MG63 (cell line): ENCODE measurements around the gene LIPC. TPM values are rescaled to one million over a fixed set of nuclear protein-coding genes. Genes with fewer than 3 reads are reported as not detected.

Experiments
- DNase-seq: peaks from one replicate; pipeline ENCODE4 v3.0.0-alpha.2; 2020
- H3K27me3 ChIP-seq: fragments of 250-450 bp; sonication (Bioruptor Pico); 2 replicates; pipeline ENCODE4 v1.5.1; 2020; ENCODE audit warnings: mild to moderate bottlenecking, moderate library complexity
- H3K36me3 ChIP-seq: fragments of 250-450 bp; sonication (Bioruptor Pico); 2 replicates; pipeline ENCODE4 v1.5.1; 2020; ENCODE audit warnings: mild to moderate bottlenecking, moderate library complexity
- H3K4me3 ChIP-seq: fragments of 250-450 bp; sonication (Bioruptor Pico); 2 replicates; pipeline ENCODE4 v1.5.1; 2020; ENCODE audit warnings: mild to moderate bottlenecking, moderate library complexity
- H3K9me3 ChIP-seq: fragments of 250-450 bp; sonication (Bioruptor Pico); 2 replicates; pipeline ENCODE4 v1.5.1; 2020; ENCODE audit warnings: mild to moderate bottlenecking, moderate library complexity
- total RNA-seq: library from RNA; depleted of rRNA; stranded (reverse); fragments of >200 nt; shearing (Covaris generic); gene quantifications from 2 replicates; pipeline ENCODE4 v1.2.3, GENCODE V29; 2014; ENCODE audit warnings: low replicate concordance; rRNA removed

LIPC gene
- total RNA-seq = 0.16 TPM in 1 of 2 replicates, not detected in the other

DNA sequence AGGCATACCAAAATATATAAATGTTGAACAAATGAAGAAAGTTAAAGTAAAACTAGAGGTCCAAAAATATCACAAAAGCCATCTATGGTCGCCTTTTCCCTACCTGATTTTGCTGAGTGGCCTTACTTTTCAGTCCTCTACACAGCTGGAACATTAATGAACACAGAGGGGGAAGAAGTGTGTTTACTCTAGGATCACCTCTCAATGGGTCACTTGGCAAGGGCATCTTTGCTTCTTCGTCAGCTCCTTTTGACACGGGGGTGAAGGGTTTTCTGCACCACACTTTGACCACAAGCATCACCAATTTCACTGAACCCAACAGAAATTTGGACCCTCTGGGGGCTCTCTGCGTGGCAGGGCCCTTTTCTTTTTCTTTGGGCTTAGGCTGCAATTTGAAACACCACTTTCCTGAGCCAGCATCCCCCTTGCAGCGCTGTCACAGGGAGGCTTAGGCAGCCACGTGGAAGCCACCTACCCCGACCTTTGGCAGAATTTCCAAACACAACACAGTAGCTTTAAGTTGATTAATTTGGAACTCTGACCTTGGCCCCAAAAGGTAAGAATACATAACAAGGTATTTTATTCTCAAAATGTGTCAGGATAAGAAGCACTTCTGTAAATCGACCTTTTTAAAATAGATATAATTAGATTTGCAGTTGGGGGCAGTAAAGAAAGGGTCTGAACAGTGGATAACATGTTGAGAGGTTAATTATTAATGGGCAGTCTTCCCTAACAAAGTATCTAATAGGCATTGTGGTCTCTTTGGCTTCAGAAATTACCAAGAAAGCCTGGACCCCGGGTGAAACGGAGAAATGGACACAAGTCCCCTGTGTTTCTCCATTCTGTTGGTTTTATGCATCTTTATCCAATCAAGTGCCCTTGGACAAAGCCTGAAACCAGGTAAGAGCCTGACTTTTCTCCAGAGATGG is at the start of gene LIPC:
Gene LIPC (plus strand): TSS at position 771 of the 929 bp plus-strand sequence. CDS start 42 bp downstream, at position 813.
- no peaks in the 10 kb centered on the region for H3K9me3 ChIP-seq
- DNase-seq = no peak
- no peak within 1 kb of the TSS for H3K4me3 ChIP-seq
- no peaks in the 10 kb centered on the region for H3K27me3 ChIP-seq
- no peaks in the 10 kb centered on the region for H3K36me3 ChIP-seq

DNA sequence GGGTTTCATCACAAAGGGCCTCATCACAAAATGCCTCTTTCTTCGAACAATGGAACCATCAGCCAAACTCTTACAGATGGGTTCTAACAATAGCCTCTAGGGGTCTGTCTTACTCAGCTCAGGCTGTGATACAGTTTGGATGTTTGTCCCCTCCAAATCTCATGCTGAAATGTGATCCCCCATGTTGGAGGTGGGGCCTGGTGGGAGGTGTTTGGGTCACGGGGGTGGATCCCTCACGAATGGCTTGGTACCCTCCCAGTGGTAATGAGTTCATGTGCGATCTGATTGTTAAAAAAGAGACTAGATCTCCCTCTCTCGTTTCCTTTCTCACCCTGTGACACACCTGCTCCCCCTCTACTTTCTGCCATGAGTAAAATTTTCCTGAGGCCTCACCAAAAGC is 47.9 kb upstream of the LIPC start:
- H3K36me3 ChIP-seq = no peaks in the 10 kb centered on the region
- H3K27me3 ChIP-seq = no peaks in the 10 kb centered on the region
- DNase-seq = no peak
- H3K9me3 ChIP-seq = no peaks in the 10 kb centered on the region
- H3K4me3 ChIP-seq = no peak overlapping the region

GRCh38 chr15:58384667-58385066 is 47.1 kb upstream of the LIPC start:
- DNase-seq = no peak
- Histone ChIP-seq H3K9me3 (no peaks in the 10 kb centered on the region), H3K27me3 (no peaks in the 10 kb centered on the region), H3K36me3 (no peaks in the 10 kb centered on the region), H3K4me3 (no peak overlapping the region)

- Histone ChIP-seq H3K27me3 (no peaks in the 10 kb centered on the region), H3K4me3 (no peak overlapping the region), H3K36me3 (no peaks in the 10 kb centered on the region), H3K9me3 (no peaks in the 10 kb centered on the region)
- no peak for DNase-seq
These were observed 45.7 kb upstream of the LIPC start for GRCh38 chr15:58386081-58386480.

DNA sequence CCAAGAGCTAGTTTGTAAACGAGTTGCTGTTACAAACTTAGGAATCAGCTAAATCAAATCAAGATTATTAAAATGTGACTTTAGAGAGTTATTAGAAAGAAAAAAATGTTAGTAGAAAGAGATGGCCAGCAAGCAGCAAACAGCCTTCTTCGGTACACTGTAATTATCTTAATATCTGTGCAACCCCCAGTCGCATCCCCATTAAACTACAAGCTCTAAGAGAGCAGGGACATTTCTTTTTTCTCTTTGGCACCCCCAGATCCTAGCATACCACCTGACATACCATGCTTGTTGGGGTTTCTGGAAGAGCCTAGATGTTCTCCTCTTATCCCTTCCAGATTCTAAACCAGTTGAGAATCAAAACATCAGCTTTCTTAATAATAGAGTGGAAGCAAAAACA is 45.1 kb upstream of the LIPC start:
- H3K36me3 ChIP-seq = no peaks in the 10 kb centered on the region
- H3K9me3 ChIP-seq = no peaks in the 10 kb centered on the region
- no peaks in the 10 kb centered on the region for H3K27me3 ChIP-seq
- H3K4me3 ChIP-seq = no peak overlapping the region
- DNase-seq = no peak

DNA sequence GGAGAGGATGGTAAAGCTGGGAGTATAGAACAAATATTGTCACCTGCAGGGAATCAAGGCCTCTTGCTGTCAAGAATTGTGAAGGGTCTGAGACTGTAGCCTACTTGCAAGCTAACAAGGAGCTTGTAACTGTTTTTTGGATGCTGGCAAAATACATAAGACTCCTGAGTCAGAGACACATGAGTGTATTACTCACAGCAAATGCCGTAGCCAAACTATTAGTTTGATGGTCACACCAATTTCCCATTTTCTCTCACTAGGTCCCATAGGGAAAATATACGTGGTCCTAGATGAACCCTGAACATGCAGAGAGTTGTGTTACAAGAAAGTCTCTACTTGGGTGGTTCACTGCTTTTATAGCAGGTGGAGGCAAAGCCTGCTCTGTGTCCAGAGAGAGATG is 44.7 kb upstream of the LIPC start:
- Histone ChIP-seq H3K4me3 (no peak overlapping the region), H3K36me3 (no peaks in the 10 kb centered on the region), H3K9me3 (no peaks in the 10 kb centered on the region), H3K27me3 (no peaks in the 10 kb centered on the region)
- no peak for DNase-seq

DNA sequence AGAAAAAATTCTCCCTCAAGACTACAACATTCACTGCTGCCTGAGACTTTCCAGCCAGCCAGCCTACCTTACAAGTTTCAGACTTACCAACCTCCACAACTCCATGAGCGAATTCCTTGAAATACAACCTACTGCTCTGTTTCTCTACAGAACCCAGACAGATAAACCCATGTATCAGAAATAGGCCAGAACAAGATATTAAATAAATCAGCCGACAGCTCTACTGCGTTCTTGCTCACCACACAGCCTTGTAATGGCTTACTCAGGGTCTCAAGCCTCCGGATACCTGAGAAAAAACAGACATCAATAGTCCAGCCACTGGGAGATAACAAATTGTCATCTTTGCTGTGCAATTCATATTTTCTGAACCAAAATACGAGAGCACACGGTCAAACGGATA is 43.6 kb upstream of the LIPC start:
- no peaks in the 10 kb centered on the region for H3K9me3 ChIP-seq
- no peaks in the 10 kb centered on the region for H3K36me3 ChIP-seq
- DNase-seq = no peak

DNA sequence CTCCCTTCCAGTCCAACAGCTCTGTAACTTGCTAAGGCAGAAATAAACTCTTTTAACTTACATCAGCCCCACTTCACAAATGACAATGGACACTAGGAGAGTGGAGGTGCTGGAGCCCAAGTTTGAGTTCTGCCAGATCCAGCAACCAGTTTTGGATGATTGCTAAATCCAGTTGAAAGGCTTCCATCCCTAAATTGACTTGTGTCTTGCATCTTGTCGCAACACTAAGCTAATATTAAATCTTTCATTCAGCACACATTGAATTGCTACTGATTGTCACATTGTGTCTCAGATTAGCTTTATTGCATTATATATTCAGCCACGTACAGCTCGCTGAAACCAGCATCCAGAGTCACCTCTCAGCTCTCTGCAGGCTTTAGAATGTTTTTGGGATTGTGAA is 41.7 kb upstream of the LIPC start:
- DNase-seq = no peak
- Histone ChIP-seq H3K4me3 (no peak overlapping the region), H3K9me3 (no peaks in the 10 kb centered on the region), H3K36me3 (no peaks in the 10 kb centered on the region), H3K27me3 (no peaks in the 10 kb centered on the region)

More for the DNA sequence above, 43.6 kb upstream of the LIPC start:
- no peaks in the 10 kb centered on the region for H3K27me3 ChIP-seq
- no peak overlapping the region for H3K4me3 ChIP-seq

- no peaks in the 10 kb centered on the region for H3K27me3 ChIP-seq
- H3K36me3 ChIP-seq = no peaks in the 10 kb centered on the region
- no peaks in the 10 kb centered on the region for H3K9me3 ChIP-seq
- DNase-seq = no peak
- H3K4me3 ChIP-seq = no peak overlapping the region
These were observed 41.1 kb upstream of the LIPC start for GRCh38 chr15:58390655-58391054.

- Histone ChIP-seq H3K36me3 (no peaks in the 10 kb centered on the region), H3K4me3 (no peak overlapping the region), H3K27me3 (no peaks in the 10 kb centered on the region), H3K9me3 (no peaks in the 10 kb centered on the region)
- no peak for DNase-seq
These were observed 40.7 kb upstream of the LIPC start for GRCh38 chr15:58391088-58391487.

DNA sequence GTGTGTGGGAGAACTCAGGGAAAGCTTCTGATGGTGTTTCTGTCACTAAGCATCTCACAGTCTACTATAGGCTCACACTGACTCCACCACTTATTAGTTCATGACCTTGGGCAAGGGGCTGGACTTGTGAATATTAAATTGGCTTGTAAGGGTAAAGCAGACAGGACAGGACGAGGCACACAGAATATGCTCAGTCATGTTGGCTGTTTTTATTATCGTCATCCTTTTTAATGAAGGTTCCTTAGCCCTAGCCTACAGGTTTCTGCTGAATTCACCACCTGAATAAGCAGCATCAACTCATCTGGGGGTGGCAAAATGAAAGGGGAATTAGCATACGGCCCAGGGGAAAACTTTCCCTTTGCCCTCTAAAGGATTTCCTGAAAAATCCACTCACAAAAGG is 39.6 kb upstream of the LIPC start:
- no peak for DNase-seq
- Histone ChIP-seq H3K4me3 (no peak overlapping the region), H3K9me3 (no peaks in the 10 kb centered on the region), H3K36me3 (no peaks in the 10 kb centered on the region), H3K27me3 (no peaks in the 10 kb centered on the region)

DNA sequence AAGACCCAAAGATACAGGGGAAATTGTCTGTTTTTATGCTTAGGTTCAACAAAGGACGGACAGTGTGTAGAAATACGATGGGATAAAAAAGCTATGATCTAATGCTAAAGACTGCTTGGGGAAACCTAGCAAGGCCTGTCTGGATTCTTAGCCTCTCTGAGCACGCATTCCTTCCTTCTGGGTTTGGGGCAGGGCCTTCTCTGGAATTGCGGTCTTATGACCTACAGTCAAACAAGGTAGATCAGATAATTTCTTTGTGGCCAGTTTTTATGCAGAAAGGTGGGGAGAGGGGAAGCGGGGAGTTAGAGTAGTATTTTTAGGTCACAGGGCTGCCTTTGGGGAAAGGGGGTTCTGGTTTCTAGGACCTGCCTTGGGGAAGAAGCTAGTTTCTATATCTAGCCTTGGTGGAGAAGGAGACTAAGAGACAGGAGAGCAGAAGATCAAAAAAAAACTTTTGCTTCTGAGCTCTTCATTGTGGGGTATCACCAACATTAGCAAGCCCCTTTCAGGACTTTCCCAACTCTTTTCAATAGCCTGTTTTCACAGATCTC is 39.1 kb upstream of the LIPC start:
- no peak for DNase-seq
- H3K4me3 ChIP-seq = no peak overlapping the region
- no peaks in the 10 kb centered on the region for H3K27me3 ChIP-seq
- no peaks in the 10 kb centered on the region for H3K9me3 ChIP-seq
- H3K36me3 ChIP-seq = no peaks in the 10 kb centered on the region

- H3K4me3 ChIP-seq = no peak overlapping the region
- H3K27me3 ChIP-seq = no peaks in the 10 kb centered on the region
- H3K9me3 ChIP-seq = no peaks in the 10 kb centered on the region
- DNase-seq = no peak
- H3K36me3 ChIP-seq = no peaks in the 10 kb centered on the region
These were observed 38.5 kb upstream of the LIPC start for GRCh38 chr15:58393241-58393662.

DNA sequence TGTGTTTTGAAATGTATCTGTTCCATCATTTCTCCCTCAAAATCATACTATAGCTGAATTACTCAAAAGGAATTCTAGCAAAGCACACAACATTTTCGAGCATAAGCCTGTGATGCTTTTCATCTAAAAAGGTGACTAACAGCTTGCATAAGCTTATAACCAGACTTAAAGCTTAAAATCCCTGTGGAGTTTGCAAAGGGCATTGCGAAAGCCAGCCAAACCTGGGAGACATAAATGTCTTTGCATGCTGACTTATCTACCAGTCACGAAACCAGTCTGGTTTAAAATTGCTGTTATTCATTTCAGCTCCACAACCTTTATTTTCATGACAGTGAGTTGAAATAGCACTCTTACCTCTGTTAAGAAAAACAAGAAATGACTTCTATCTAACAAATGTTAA is 35.6 kb upstream of the LIPC start:
- no peaks in the 10 kb centered on the region for H3K27me3 ChIP-seq
- no peaks in the 10 kb centered on the region for H3K36me3 ChIP-seq
- peak; percentile 83 for DNase-seq
- H3K9me3 ChIP-seq = no peaks in the 10 kb centered on the region
- no peak overlapping the region for H3K4me3 ChIP-seq

DNA sequence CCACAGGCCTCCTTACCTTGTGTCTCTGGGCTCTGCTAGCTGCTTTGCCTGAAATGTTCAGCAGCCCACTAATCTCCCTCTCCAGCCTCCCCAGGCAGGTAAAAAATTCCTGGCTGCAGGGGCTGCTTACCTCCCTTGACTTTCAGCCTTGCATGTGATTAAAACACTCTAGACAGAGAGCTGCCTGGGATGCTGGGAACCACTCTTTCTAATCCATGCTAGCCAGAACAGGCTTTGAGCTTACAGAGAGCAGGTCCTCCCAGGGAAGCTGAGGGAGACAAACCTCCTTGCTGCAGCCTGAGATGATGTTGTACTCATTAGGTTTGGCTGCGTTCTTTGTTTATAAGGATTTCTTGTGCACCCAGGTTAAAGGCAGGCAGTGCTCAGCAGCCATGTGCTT is 33.7 kb upstream of the LIPC start:
- Histone ChIP-seq H3K36me3 (no peaks in the 10 kb centered on the region), H3K9me3 (no peaks in the 10 kb centered on the region), H3K4me3 (no peak overlapping the region), H3K27me3 (no peaks in the 10 kb centered on the region)
- no peak for DNase-seq

DNA sequence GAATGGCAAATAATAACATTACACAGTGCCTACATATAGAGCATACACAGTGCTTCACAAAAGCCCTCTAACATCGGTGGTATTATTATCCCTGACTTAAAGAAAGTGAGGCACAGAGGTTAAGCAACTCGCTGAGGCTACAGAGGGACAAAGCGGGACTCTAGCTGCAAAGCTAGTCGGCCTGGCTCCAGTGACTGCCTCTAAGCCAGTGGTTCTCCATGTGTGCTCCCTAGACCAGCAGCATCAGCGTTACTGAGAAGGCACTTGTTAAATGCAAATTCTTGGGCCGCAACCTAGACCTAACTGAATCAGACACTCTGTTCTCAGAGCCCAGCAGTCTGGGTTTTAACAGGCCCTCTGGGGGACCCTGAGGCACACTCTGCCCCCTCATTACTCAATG is 33.1 kb upstream of the LIPC start:
- Histone ChIP-seq H3K36me3 (no peaks in the 10 kb centered on the region), H3K4me3 (no peak overlapping the region), H3K9me3 (no peaks in the 10 kb centered on the region), H3K27me3 (no peaks in the 10 kb centered on the region)
- DNase-seq = no peak

DNA sequence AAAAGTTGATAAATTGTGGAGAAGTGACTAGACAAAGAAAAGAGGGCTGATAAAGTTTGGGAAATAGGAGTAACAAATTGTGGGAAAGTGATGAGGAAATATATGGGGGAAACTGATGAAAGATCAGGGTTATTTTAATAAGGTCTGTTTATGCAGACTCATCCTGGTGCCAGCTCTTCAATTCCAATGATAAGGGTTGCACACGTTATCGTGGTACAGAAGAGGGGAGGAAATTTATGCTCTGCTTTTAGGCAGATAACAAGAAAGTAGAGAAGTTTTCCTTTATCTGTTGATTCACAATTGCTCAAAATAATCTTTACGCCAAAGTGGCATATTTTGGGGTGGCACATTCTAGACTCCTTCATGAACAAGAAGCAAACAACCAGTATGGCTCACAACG is 32.1 kb upstream of the LIPC start:
- no peaks in the 10 kb centered on the region for H3K9me3 ChIP-seq
- H3K4me3 ChIP-seq = no peak overlapping the region
- no peaks in the 10 kb centered on the region for H3K27me3 ChIP-seq
- H3K36me3 ChIP-seq = no peaks in the 10 kb centered on the region
- DNase-seq = no peak

DNA sequence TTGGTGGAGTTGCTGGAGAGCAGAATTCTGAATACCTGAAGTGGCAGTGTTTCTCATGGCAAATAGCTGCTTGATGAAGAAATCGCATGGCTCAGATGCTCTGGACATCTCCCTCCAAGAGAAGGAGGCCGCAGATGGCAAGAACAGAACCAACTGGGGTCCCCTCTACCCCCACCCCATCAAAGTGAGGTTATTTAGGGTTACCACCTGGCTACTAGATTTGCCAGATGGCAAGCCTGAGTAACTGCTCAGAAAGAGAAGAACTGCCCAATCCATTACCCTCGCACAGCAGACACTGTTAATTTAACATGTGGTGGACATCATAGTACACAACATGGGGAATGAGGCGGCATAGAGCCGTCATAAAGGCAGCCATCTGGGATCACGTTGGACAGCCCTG is 30.5 kb upstream of the LIPC start:
- Histone ChIP-seq H3K4me3 (no peak overlapping the region), H3K9me3 (no peaks in the 10 kb centered on the region), H3K36me3 (no peaks in the 10 kb centered on the region), H3K27me3 (no peaks in the 10 kb centered on the region)
- DNase-seq = no peak
